Ramos (cell line): ENCODE measurements around the gene SLC26A4.

Source experiments
- in situ Hi-C: fragments of 300-500 bp; cut with MboI; formaldehyde crosslinking; loops from one replicate; pipeline ENCODE4 v1.14.3; 2022; ENCODE audit warnings: low sequenced_read_pairs; ENCODE audit not compliant: unreplicated experiment

Gene SLC26A4

DNA sequence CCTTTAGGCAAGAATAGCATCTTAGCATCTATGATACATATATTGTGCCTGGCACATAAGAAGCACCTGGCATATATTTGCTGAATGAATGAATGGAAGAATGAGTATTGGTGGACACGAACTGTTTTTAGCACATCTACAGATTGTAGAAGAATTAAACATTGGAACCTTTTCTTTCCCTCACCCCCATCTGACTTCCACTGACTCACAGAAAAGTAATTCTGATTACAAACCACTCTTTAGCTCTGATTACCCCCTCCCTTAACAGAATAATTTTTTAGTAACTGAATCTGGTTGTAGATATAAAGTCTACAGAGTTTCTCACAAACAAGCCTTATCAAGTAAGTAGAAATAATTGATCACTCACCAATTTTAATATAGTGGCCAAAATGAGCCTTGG is 31.9 kb downstream of the SLC26A4 start:
- in situ Hi-C loops, result no loop called here

DNA sequence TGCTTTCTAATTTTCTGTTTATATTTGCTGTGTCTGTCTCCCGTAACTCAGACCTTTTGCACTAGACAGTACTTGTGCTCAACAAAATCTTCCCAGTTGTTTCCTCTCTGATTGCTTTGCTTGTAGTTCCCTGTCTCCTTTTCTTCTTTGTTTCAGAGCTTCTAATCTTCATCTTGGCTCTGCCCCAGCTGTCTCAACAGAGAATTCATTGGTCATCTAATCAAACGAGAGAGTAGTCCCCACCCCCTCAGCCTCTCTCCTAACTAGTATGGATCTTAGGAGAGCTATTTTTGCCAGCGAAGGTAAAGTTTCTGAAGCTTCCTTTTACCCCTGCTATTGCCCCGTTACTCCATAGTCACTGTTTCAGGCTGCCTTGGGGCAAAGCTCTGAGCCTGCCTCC is 32.8 kb downstream of the SLC26A4 start:
- in situ Hi-C loops, result no loop called here

DNA sequence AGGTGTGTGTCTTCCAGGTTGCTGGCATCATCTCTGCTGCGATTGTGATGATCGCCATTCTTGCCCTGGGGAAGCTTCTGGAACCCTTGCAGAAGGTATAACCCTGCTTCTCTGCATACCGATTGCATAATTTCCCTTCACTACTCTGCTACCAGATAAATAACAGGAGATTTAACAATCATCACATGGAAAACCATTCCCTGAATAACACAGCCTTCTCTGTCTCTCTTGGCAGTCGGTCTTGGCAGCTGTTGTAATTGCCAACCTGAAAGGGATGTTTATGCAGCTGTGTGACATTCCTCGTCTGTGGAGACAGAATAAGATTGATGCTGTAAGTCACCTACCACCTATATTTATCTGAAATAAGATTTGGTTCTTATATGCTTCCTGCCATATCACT is 33.8 kb downstream of the SLC26A4 start:
- in situ Hi-C loops, result no loop called here

DNA sequence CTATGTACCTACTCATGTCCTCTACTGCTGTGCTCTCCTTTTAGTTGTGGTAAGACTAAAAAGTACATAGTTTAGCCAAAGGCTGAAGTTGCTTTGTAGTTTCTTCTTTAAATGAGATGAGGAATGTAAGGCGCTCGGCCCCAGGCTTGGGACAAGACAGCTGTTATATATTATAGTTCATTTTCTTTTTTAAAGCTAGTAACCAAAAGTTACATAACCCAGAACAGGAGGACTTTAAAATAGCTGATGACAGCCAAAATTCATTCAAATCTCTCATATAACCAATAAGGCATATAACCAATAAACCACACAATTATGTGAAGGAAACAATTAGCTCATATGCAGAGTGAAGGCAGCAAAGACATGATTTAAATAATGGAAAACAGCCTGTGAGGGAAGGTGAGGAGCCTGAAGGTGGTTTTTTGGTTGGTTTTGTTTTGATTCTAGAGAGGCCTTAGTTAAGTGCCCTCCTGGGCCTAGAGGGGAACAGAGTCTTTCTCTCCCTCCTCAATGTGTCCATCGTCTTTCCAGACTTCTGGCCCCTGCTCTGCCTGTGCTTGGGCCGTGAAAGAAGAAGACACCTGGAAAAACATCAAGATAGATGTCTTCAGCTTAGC is 35.8 kb downstream of the SLC26A4 start:
- in situ Hi-C loops, result no loop called here

DNA sequence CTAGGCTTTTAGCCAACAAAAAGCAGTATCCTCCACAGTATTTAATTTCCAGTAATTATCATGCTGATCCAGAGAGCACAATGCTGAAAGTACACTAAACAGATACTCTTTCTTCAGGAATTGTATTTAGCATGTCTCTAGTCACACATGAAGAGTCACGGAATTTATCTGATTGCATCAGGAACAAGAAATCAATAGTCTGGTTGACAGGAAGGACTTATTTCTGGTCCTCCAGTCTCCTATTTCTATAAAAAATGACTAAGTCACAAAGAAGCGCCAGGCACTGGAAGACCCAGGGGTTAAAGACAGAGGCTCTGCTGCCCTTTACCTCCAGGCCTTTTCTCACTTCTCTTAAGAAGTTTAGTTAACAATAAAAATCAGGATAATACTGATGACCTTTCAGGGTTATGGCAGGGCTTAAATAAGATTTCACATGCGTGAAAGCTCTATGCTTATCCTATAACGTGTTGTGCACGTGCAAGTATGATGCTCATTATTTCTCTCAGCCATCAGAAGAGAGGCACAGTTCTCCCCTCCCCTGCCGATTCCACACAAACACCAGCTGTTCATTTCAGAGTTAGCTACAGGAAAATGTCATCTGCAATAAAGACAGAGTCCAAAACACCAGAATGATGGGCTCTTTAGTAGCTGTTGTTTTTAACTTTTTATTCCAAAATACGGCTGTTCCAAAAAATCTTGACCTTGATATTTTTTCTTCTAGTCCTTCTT is 36.9 kb downstream of the SLC26A4 start:
- in situ Hi-C loops, result no loop called here

DNA sequence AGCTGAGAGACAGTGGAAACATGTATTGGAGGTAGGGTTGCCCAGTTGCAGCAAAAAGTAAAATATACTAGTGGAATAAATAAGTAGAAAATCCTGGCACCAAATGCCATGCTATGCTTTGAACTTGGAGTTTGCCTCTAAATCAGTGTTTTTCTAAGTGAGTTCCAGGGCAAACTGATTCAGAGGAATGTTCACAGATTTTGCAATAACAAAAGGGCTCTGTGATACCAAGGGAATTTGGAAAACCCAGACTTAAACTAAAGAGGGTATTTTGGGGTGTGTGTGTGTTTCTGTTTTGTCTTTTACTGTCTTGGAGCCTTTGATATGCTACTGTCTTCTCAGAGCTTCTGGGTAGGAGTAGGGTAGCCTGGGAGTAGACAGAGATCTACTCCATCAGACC is 39.9 kb downstream of the SLC26A4 start:
- in situ Hi-C loops, result no loop called here

DNA sequence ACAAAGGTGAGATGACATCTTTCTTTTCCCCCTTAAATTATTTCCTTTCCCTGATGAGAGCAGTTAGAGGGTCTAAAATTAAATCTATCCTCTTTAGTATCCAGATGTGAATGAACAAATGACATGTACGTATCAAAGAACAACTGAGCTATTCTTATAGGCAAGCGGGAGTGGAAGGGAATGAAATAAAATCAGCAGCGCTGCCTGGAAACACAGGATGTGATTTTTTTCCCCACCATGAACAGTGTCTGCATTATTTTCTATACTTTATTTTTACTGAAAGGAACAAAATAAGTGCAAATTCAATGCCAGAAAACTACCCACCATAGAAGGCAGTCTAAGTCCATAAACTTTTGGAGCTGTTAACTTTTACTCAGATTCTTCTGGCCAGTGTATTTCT is 40.6 kb downstream of the SLC26A4 start:
- in situ Hi-C loops, result no loop called here

DNA sequence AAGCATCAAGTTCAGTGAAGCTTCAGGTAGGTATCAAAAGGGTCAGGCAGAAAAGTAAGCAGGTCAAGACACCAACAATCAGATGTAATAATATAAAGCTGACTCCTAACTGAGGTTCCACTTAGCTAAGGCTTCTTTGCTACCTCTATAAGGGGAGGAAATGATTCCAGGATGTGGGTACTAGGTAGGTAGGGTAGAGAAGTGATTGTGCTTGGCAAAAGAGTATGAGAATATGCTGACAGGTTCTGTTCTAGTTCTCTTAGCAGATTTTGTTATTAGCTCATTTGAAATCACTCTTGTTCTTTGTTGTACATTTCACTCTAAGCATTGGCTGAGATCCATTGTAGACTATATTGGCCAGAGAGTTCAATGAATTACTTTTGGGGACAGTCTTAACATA is 42.6 kb downstream of the SLC26A4 start:
- in situ Hi-C loops, result no loop called here

DNA sequence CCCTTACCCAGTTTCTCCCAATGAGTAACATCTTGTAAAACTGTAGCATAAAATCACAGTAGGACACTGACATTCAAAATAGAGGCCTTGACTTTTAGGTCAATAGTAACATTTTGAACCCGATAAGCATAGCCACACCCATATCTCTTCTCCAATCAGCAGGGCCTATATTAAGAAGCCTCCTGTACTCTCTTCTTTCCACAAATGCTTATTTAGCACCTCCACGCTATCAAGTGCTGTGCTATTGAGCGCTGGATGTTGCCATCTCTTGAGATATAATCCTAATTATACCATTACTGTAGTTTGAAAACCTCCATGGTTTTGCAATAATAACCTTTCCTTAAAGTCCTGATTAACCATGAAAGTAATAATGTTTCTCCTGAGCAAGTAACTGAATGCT is 43.2 kb downstream of the SLC26A4 start:
- in situ Hi-C loops, result no loop called here

DNA sequence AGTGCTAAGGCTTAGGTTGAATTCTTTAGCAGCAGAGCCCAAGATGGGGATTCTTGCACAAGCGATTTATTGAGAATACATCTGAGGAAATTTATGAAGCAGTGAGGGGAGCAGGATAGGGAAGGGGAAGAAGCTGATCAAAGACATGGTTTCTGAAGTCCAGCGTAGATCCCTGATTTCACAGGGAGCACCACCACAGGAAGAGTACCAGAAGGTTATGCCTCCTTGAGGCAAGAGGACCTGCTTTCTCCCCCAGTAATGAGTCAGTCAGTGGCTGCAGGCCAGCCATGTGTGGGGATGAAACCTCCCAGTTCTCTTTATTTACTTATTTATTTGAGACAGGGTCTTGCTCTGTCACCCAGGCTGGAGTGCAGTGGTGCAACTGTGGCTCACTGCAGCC is 48.3 kb downstream of the SLC26A4 start:
- in situ Hi-C loops, result no loop called here

DNA sequence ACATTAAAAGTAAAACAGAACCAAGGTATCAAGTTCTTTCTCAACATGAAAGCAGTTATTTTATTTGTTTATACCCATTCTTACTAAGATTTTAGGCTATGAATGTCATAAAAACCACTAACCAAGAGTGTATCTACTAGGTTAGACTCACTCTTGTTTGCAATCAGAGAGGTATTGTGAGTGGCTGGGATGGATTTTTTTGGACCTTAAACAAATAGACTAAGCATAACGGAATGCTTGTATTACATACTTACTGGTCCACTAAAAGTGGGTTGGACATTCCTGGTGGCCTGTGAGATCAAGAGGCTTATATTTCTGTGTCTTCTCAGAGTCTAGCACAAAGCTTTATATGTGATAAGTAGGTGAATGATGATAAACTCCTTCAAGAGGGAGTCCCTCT is 50.7 kb downstream of the SLC26A4 start:
- in situ Hi-C loops, result no loop called here

DNA sequence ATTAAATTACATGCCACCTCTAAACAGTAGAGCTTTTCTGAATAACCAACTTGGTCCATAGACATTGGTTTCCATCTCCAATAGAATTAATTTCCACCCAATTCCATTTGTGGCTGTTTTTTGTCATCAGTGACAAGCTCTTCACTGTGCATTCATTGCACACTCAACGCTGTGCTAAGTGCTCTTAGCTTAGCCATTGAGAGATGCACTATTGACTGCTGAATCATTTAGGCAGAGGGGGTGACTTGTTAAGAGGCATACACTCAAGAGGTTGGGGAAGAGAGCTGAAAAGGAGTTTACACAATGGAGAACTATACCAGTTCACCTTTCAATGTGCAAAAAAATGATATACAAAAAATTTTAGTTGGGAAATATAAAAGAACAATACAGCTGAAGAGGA is 51.4 kb downstream of the SLC26A4 start:
- in situ Hi-C loops, result no loop called here

DNA sequence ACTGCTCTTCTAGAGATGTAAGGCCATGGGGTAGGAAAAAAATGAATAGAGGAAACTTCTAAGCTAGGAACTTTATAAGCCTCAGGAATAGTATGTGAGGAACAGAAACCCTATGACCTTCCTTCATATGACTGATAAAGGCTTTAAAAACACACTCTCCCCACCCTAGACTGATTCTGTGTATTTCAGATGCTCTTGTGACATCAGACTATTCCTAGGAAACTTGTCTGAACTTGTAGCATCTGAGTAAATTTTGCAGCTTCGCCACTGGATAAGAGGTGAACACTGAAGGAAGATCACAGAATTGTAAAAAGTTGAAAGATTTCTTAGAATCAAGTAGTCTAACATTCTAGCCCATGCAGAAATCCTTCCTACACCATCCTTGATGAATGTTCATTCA is 52.3 kb downstream of the SLC26A4 start:
- in situ Hi-C loops, result no loop called here

DNA sequence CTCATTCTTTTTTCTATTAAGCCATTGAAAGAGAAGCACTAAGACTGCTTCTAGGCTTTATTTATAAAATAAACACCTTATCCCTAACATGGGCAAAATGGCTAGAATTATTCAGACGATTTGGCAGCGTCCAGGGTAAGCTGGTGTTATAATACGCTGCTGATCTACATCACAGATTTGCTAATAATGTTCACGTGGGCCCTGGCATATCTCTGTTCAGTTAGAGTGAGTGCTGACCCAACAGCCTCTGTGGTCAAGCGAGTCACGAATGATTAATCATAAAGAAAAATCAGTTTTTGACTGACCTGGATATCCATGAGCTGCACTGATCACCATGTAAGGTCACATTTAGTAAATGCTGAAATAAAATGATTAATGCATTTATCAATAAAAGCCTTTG is 54.9 kb downstream of the SLC26A4 start:
- in situ Hi-C loops, result no loop called here

DNA sequence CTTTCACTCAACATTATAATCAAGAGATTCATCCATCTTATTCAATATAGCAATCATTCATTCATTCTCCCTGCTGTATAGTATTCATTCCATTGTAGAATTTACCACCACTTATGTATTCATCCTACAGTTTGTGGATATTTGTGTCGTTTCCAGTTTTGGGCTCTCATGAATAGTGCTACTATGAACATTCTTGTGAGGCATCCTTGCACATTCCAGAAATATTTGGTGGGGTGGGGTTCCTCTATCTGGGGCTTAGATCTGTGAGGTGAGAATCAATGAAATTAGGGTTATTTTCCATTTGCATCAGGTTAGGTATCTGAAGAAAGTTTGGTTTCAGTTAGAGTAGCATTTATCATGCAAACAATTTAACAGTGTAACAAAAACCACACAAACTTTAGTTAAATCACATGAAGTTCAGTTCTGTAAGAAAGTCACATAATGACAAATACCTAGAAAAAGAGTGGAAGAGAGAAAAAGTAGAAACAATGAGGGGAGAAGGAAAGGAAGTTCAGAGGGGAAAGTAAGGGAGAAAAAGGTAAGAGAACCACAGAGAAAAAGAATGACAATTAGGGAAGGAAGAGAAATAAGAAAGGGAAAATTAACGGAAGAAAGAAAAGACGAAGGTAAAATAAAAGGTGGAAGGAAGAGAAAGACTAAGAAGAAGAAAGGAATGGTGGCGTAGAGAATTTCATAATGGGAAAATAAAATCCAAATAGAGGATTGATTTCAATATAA is 58.0 kb downstream of the SLC26A4 start:
- in situ Hi-C loops, result no loop called here

DNA sequence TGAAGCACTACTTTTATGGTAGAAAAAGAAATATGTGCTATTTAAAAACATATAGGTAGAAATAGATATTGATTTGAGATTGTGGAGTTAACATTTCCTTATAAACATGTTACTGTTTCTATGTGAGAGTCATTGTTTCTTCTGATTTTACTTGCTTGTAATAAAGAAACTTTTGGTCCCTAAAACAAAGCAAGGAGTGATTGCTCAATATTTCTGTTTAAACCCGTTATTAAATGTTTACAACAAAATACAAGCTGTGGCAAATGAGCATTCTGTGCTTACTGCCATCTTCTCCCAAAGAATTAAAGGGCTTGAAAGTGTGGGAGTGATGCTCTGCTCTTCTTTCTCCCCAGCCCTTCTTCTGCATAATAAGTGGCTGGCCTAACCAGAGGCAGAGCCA is 60.7 kb downstream of the SLC26A4 start:
- in situ Hi-C loops, result loop anchor here (10.0 kb wide), 1 partner anchor 926 kb away; no protein-coding TSS in a partner anchor

DNA sequence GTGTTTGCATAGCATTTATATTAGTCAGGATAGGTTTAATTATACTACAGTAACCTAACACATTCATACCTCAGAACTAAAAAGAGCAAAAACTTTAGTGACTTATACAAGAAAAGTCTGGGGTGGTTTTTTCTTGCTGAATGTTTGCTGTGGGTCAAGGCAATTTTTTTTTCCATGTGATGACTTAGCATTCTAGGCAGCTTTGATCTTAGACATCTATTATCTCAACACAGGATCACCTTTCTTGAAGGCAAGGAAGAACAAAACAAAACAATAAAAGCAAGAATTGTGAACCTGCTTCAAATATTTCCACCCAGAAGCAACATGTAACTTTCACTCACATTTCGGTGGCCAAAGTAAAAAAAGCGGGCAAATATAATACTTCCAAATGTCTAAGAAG is 62.6 kb downstream of the SLC26A4 start:
- in situ Hi-C loops, result loop anchor here (10.0 kb wide), 1 partner anchor 928 kb away; no protein-coding TSS in a partner anchor

DNA sequence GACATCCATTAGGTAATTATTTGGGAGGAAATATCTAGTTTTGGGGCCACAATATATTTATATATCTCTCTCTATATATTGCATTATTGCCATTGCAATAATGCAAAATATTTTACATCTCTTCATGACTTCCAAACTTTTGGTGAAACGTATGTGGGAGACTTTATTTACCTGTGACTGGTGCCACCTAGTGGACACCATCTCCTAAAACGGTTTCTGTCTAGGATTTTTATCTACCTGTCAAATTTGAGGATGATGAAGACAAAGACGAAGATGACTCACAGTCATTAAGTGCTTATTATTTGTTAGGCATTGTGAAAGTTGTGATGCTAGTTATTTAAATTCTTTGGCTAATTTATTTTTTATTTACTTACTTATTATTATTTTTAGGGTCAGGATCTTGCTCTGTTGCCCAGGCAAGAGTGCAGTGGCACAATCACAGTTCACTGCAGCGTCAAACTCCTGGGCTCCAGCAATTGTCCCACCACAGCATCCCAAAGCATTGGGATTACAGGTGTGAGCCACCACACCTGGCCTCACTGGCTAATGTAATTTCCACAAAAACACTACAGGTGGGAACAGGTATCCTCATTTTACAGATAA is 64.6 kb downstream of the SLC26A4 start:
- in situ Hi-C loops, result loop anchor here (10.0 to 25.0 kb wide), 3 partner anchors 538 to 930 kb away; no protein-coding TSS in a partner anchor

DNA sequence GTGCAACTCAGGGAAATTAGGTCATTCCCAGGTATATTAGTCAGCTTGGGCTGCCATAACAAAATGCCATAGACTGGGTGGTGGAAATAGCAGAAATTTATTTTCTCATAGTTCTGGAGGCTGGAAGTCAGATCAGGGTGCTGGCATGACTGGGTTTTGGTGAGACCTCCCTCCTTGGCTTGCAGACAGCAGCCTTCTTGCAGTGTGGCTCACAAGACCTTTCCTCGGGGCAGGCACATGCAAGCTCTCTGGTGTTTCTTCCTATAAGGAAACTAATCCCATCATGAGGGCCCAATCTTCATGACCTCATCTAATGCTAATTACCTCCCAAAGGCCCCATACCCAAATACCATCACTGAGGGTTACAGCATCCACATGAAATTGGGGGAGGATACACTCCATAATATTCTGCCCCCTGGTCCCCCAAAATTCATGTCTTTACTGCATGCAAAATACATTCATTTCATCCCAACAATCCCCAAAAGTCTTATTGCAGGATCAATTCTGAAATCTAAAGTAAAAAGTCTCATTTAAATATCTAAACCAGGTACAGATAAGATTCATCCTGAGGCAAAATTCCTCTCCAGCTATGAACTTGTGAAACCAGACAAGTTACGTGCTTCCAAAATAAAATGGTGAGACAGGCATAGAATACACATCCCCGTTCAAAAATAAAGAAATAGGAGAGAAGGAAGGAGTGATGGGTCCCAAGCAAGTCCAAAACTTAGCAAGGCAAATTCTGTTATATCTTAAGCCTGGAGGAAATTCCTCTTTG is 65.9 kb downstream of the SLC26A4 start:
- in situ Hi-C loops, result loop anchor here (10.0 to 25.0 kb wide), 3 partner anchors 539 to 932 kb away; no protein-coding TSS in a partner anchor

DNA sequence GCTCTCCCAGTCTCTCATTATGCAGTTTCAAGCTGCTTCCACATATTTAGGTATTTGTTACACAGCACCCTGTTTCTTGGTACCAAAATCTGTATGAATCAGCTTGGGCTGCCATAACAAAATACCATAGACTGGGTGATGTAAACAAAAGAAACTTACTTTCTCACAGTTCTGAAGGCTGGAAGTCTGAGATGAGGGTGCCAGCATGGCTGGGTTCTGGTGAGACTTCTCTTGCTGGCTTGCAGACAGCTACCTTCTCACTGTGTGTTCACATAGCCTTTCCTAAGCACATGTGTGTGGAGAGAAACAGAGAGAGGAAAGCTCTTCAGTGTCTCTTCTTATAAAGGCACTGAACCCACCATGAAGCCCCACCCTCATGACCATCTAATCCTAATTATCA is 67.6 kb downstream of the SLC26A4 start:
- in situ Hi-C loops, result loop anchor here (10.0 to 25.0 kb wide), 3 partner anchors 541 to 933 kb away; no protein-coding TSS in a partner anchor
